NOMO-1 (cell line): ENCODE results near the gene CRAT.

Experiments
- DNase-seq, 2 experiments: peaks; one replicate each; lab custom pipeline; 2025; ENCODE audit not compliant: unreplicated experiment in 2 of 2; lab: John Stamatoyannopoulos, UW

The CRAT gene

GRCh38 chr9:129110740-129111527 is at the start of gene CRAT, which contains the start of gene PTPA:
CRAT (minus strand) TSS chr9:129110793; CDS start chr9:129110509, 284 bp downstream.
PTPA (plus strand) TSS chr9:129111415; CDS start chr9:129111601, 186 bp downstream.
- DNase-seq = peak; percentile 81 to 88

- DNase-seq = no peak
Observed at GRCh38 chr9:129156163-129156562, 45.6 kb upstream of the CRAT start.

GRCh38 chr9:129154866-129155477 is 44.4 kb upstream of the CRAT start:
- no peak for DNase-seq

- no peak for DNase-seq
Observed at GRCh38 chr9:129151469-129151868, 40.9 kb upstream of the CRAT start.

- no peak for DNase-seq
Observed at GRCh38 chr9:129150672-129151211, 40.1 kb upstream of the CRAT start.

GRCh38 chr9:129150122-129150521 is 39.5 kb upstream of the CRAT start:
- DNase-seq = no peak

GRCh38 chr9:129149442-129149841 is 38.8 kb upstream of the CRAT start:
- DNase-seq = no peak

GRCh38 chr9:129148463-129149204 is 38.0 kb upstream of the CRAT start:
- no peak for DNase-seq

GRCh38 chr9:129146441-129146941 is 35.9 kb upstream of the CRAT start:
- DNase-seq = no peak

- no peak for DNase-seq
Observed at GRCh38 chr9:129145841-129146292, 35.3 kb upstream of the CRAT start.

- no peak for DNase-seq
Observed at GRCh38 chr9:129145316-129145715, 34.7 kb upstream of the CRAT start.

GRCh38 chr9:129143031-129143927 is 32.7 kb upstream of the CRAT start:
- DNase-seq = peak; percentile 21 to 38

- DNase-seq = no peak
Observed at GRCh38 chr9:129142138-129142935, 31.7 kb upstream of the CRAT start.

- peak; percentile 47 to 50 for DNase-seq
Observed at GRCh38 chr9:129141066-129142041, 30.8 kb upstream of the CRAT start.

- DNase-seq = peak in 1 of 2 experiments; percentile 30
Observed at GRCh38 chr9:129140397-129141065, 29.9 kb upstream of the CRAT start.

GRCh38 chr9:129139993-129140396 is 29.4 kb upstream of the CRAT start:
- peak; percentile 94 to 96 for DNase-seq

- peak; percentile 86 to 88 for DNase-seq
Observed at GRCh38 chr9:129139233-129139992, 28.8 kb upstream of the CRAT start.
